ENCODE results near the gene ROCK2. TPM values are rescaled to one million over a fixed set of nuclear protein-coding genes. Genes with fewer than 3 reads are reported as not detected.

ROCK2 gene
- polyA plus RNA-seq, 4 donors: 33.3 to 42.9 (median 38.3) TPM

DNA sequence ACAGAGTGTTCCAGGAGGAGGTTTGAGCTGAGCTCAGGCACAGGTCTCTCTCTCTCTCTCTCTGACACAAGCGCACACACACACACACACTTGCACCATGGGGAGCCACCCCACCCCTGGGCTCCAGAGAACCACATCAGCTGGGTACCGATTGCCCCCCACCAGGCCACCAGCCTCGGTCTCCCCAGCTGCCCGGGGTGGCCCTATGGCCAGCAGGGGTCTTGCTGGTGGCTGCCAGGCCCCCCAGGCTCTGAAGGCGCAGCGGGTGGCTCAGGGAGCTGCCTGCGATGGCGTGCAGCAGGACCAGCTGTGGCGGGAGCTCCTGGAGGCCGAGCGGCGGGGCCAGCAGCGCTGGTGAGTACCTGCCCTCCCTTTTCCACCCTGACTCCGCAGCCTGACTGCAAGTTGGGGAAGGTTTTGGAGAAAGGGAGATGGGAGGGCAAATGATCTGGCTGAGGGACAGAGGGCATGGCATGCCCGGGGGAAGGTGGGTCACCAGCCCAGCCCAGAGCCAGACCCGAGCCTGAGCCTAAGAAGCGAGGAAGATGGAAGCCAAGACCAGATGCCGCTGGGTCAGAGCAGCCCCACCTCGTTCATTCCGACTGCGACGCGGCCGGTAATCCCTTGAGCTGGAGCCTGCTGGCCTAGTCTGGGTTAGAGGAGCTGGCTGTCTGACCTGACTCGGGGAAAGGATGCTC is 211.0 kb downstream of the ROCK2 start:
- DNase-seq (ENCODE audit: low read depth in 4 of 4, low spot score in 2 of 4): no peak

DNA sequence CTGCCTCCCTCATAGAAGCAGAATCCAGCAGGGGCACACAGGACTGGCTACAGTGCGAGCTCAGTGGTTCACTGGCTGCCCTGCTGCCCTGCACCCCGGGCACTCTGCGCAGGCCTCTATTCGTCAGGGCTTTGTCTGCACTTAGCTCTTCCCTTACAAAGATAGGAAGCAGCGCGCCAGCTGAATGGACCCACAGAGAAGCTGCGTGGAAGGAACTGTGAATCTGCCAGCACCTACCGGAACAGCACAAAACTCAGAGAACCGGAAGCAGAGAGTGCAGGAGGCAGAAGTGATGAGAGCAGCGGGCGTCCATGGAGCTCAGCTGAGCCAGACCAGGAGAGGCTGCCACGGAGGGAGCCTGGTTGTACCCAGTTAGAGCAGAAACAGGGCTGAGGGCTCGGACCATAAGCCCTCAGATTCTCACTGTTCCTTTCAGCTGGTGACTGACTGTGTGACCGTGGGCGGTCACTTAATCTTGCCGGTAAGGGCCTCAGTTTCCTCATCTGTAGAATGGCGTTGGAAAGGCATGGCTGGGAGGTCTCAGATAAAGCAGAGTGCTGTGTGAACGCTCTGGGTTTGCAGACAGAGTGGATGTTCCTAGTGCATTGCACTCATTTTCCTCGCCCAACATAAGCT is 212.3 kb downstream of the ROCK2 start:
- DNase-seq (ENCODE audit: low read depth in 4 of 4, low spot score in 2 of 4): no peak

DNA sequence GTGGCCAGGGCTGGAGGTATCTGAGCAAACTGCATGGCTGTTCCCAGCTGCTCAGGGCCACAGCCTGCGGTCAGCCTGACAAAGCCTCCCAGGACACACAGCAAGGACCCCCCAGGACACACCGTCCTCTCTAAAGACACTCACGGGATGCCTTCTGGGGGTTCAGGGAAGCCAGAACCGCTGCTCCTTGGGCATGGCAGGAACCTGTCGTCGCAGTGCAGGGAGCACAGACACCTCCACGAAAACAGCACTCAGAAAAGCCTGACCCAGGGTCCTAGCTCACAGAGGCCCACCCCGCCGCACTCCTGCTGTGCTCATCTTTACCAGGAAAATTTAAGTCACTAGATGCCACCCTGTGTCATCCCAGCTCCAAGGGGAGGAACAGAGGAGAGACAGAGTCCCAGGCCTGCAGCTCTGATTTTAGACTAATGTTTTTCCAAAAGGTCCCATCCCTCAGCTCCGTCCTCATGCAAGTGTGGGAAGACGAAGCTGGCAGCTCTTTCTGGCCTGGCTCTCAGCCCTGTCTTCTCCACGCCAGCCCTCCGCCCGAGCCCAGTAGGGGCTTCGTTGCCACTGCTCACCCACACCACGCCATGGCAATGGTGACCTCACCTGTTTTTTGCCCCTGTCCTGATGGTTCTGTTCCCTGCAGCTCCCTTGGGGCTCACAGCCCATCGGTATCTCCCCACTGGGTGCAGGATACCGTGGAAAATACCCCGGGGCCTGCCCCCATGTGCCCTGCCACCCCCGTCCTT is 213.1 kb downstream of the ROCK2 start:
- no peak for DNase-seq (ENCODE audit: low read depth in 4 of 4, low spot score in 2 of 4)

Other genes with a start within 250 kb of the ROCK2 start
- gene SLC66A3, start 189.2 kb downstream of the ROCK2 start, polyA plus RNA-seq (ENCODE audit: insufficient read length in 4 of 4): 10 to 100 TPM; 20.1 to 31.5 (median 24.4) TPM
- 10 to 100 TPM; 19.2 to 22.7 (median 21.6) TPM for gene E2F6, start 121.5 kb upstream of the ROCK2 start, polyA plus RNA-seq (ENCODE audit: insufficient read length in 4 of 4)
- 10 to 100 TPM in 3 of 4 donors, 1 to 10 TPM in 1; 9.2 to 19.7 (median 13.9) TPM for gene GREB1, start 189.4 kb upstream of the ROCK2 start, polyA plus RNA-seq (ENCODE audit: insufficient read length in 4 of 4)